HL-60 (cell line): ENCODE measurements around the gene LYPD3.

Experiments
- GABPA ChIP-seq: IDR thresholded peaks from 2 replicates; pipeline ENCODE4 v1.6.1; 2012; ENCODE audit warnings: low read depth
- POLR2AphosphoS5 ChIP-seq: IDR thresholded peaks from 2 replicates; pipeline ENCODE4 v1.6.1; 2012; ENCODE audit warnings: low read depth
- SPI1 ChIP-seq: IDR thresholded peaks from 2 replicates; pipeline ENCODE4 v1.6.1; 2012; ENCODE audit warnings: low read depth, mild to moderate bottlenecking, borderline replicate concordance
- TF ChIP-seq, protein P1 (sequence below): IDR thresholded peaks from one replicate; pipeline ENCODE4 v1.5.1; 2011; ENCODE audit warnings: low read length, control low read depth, inconsistent platforms; ENCODE audit not compliant: insufficient read depth
- TF ChIP-seq, protein P2 (sequence below): IDR thresholded peaks from 2 replicates; pipeline ENCODE4 v1.6.1; 2012; ENCODE audit warnings: low read depth; ENCODE audit not compliant: insufficient replicate concordance

DNA sequence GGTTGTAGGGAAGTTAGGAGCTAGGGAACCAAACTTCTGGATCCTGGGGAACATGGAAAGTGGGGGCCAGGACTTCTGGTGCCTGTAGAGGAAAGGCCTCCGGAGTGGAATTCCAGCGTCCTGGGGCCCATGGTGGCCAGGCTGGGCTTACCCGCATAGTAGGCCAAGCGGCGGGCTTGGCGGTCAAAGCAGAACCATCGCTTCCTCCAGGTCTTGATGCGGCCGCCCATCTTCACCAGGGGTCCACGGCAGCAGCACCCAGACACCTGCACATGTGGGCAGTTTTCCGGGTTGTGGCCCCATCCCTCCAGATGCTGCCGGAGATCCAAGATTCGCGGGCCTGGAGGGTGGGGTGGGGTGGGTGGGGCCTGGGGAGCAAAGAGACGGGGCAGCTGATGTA, 13.8 kb upstream of the LYPD3 start:
- TF ChIP-seq, protein P1, sequence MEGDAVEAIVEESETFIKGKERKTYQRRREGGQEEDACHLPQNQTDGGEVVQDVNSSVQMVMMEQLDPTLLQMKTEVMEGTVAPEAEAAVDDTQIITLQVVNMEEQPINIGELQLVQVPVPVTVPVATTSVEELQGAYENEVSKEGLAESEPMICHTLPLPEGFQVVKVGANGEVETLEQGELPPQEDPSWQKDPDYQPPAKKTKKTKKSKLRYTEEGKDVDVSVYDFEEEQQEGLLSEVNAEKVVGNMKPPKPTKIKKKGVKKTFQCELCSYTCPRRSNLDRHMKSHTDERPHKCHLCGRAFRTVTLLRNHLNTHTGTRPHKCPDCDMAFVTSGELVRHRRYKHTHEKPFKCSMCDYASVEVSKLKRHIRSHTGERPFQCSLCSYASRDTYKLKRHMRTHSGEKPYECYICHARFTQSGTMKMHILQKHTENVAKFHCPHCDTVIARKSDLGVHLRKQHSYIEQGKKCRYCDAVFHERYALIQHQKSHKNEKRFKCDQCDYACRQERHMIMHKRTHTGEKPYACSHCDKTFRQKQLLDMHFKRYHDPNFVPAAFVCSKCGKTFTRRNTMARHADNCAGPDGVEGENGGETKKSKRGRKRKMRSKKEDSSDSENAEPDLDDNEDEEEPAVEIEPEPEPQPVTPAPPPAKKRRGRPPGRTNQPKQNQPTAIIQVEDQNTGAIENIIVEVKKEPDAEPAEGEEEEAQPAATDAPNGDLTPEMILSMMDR, result no peak
- no peak for TF ChIP-seq SPI1
- TF ChIP-seq POLR2AphosphoS5, result no peak
- TF ChIP-seq, protein P2, sequence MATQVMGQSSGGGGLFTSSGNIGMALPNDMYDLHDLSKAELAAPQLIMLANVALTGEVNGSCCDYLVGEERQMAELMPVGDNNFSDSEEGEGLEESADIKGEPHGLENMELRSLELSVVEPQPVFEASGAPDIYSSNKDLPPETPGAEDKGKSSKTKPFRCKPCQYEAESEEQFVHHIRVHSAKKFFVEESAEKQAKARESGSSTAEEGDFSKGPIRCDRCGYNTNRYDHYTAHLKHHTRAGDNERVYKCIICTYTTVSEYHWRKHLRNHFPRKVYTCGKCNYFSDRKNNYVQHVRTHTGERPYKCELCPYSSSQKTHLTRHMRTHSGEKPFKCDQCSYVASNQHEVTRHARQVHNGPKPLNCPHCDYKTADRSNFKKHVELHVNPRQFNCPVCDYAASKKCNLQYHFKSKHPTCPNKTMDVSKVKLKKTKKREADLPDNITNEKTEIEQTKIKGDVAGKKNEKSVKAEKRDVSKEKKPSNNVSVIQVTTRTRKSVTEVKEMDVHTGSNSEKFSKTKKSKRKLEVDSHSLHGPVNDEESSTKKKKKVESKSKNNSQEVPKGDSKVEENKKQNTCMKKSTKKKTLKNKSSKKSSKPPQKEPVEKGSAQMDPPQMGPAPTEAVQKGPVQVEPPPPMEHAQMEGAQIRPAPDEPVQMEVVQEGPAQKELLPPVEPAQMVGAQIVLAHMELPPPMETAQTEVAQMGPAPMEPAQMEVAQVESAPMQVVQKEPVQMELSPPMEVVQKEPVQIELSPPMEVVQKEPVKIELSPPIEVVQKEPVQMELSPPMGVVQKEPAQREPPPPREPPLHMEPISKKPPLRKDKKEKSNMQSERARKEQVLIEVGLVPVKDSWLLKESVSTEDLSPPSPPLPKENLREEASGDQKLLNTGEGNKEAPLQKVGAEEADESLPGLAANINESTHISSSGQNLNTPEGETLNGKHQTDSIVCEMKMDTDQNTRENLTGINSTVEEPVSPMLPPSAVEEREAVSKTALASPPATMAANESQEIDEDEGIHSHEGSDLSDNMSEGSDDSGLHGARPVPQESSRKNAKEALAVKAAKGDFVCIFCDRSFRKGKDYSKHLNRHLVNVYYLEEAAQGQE, result no peak
- TF ChIP-seq GABPA, result no peak
